Keratinocyte (primary cell): ENCODE data around the gene SPATA31C1. TPM values are rescaled to one million over a fixed set of nuclear protein-coding genes. Genes with fewer than 3 reads are reported as not detected.
"Not testable (repeated sequence)": the region's sequence is repeated elsewhere in the genome, so short reads cannot be mapped to it uniquely, and the experiment has no call there.

Experiments used
- DNase-seq: peaks from one replicate; pipeline ENCODE4 v3.0.0-alpha.2; 2011; ENCODE audit warnings: low read depth, missing footprints, low spot score
- FAIRE-seq: peaks from 2 replicates; lab custom pipeline; 2011; peaks lifted over from hg19 to GRCh38; lab: Jason Lieb, UNC
- H2AFZ ChIP-seq: 2 replicates; pipeline ENCODE4 v1.6.0; 2012; ENCODE audit warnings: low read length, control low read depth, inconsistent platforms; ENCODE audit not compliant: control insufficient read depth
- H3K27ac ChIP-seq: 2 replicates; pipeline ENCODE4 v1.5.1; 2011; ENCODE audit warnings: low read length; ENCODE audit not compliant: control insufficient read depth, insufficient read depth
- H3K27me3 ChIP-seq: 3 replicates; pipeline ENCODE4 v1.6.0; 2011; ENCODE audit warnings: low read length; ENCODE audit not compliant: control insufficient read depth, insufficient read depth; ENCODE audit errors: extremely low read depth
- H3K36me3 ChIP-seq, 2 experiments: 2 replicates in 1 of 2; 3 replicates in 1 of 2; pipeline ENCODE4 v1.5.1; 2011; ENCODE audit warnings: low read length in 2 of 2, mild to moderate bottlenecking in 1 of 2; ENCODE audit not compliant: control insufficient read depth in 2 of 2, insufficient read depth in 2 of 2; ENCODE audit errors: extremely low read depth in 1 of 2
- H3K4me1 ChIP-seq: 3 replicates; pipeline ENCODE4 v1.5.1; 2011; ENCODE audit warnings: low read length; ENCODE audit not compliant: control insufficient read depth, insufficient read depth; ENCODE audit errors: extremely low read depth
- H3K4me2 ChIP-seq: 3 replicates; pipeline ENCODE4 v1.6.0; 2011; ENCODE audit warnings: low read depth, low read length; ENCODE audit not compliant: control insufficient read depth, insufficient read depth; ENCODE audit errors: extremely low read depth
- H3K4me3 ChIP-seq, 3 experiments: fragments of 200-600 bp in 1 of 3; sonication (generic) in 1 of 3; 2 replicates in 2 of 3; 3 replicates in 1 of 3; pipeline ENCODE4 v1.5.1; 2011 to 2016; ENCODE audit warnings: low read length in 3 of 3, mild to moderate bottlenecking in 3 of 3, control low read depth in 2 of 3, inconsistent platforms in 1 of 3, low read depth in 1 of 3, mixed read lengths in 1 of 3, mixed run types in 1 of 3, moderate library complexity in 1 of 3; ENCODE audit not compliant: control insufficient read depth in 2 of 3, insufficient read depth in 2 of 3; ENCODE audit errors: extremely low read depth in 1 of 3
- H3K79me2 ChIP-seq: 2 replicates; pipeline ENCODE4 v1.6.0; 2012; ENCODE audit warnings: low read length; ENCODE audit not compliant: control insufficient read depth, insufficient read depth
- H3K9ac ChIP-seq: 3 replicates; pipeline ENCODE4 v1.6.0; 2011; ENCODE audit warnings: low read length; ENCODE audit not compliant: control insufficient read depth, insufficient read depth; ENCODE audit errors: extremely low read depth
- H3K9me1 ChIP-seq: 3 replicates; pipeline ENCODE4 v1.6.0; 2011; ENCODE audit warnings: low read length; ENCODE audit not compliant: control insufficient read depth, insufficient read depth; ENCODE audit errors: extremely low read depth
- H3K9me3 ChIP-seq: 2 replicates; pipeline ENCODE4 v1.5.1; 2012; ENCODE audit warnings: low read depth, low read length; ENCODE audit not compliant: control insufficient read depth
- H4K20me1 ChIP-seq: 3 replicates; pipeline ENCODE4 v1.6.0; 2011; ENCODE audit warnings: low read length; ENCODE audit not compliant: control insufficient read depth, insufficient read depth; ENCODE audit errors: extremely low read depth
- dilution Hi-C: fragments of 300-500 bp; cut with MboI; formaldehyde crosslinking; loops from one replicate; pipeline ENCODE4 v1.7.0; 2020; ENCODE audit warnings: low sequenced_read_pairs; ENCODE audit not compliant: extremely low pct_ligation_motif_present
- polyA plus RNA-seq, 5 experiments: library from polyadenylated mRNA; depleted of rRNA in 3 of 5; stranded (reverse) in 3 of 5; stranded (forward) in 1 of 5; unstranded in 1 of 5; fragments of >200 nt; gene quantifications; 1 replicate in 1 of 5; 2 replicates in 3 of 5; 3 replicates in 1 of 5; pipeline versions ENCODE4 v1.2.1 to v1.2.3, GENCODE V29; 2011 to 2012; ENCODE audit warnings: missing spikeins in 2 of 5, low read depth in 1 of 5, low replicate concordance in 1 of 5

The SPATA31C1 gene
- polyA plus RNA-seq, 1 donor (not counting 4 experiments of a cell fraction or from before 2014, with no cell fraction given) = not detected

DNA sequence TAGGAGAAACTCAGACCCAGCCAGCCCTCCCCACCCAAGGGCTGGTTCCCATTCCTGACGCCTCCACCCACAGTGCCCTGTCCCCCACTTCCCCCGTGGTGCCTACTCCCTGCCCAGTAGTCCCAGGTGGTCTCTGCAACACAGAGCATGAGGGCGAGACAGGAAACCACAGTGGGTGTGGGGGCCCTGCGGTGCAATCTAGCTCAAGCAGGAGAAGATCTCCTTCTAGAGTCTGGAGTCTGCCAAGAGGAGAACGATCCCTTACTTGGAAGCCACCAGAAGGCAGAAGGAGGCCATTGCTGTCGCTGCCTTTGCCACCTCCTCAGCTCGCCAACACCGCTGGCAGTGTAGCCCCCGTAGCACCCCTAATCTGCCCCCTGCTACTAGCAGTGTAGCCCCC is 20.2 kb downstream of the SPATA31C1 start:
- H4K20me1 ChIP-seq, H2AFZ ChIP-seq, FAIRE-seq, H3K36me3 ChIP-seq, H3K4me3 ChIP-seq, H3K4me1 ChIP-seq, dilution Hi-C loops, H3K9me1 ChIP-seq, H3K9ac ChIP-seq, H3K9me3 ChIP-seq, H3K4me2 ChIP-seq, DNase-seq, H3K27ac ChIP-seq, H3K27me3 ChIP-seq, H3K79me2 ChIP-seq: not testable (repeated sequence)

GRCh38 chr9:87938336-87938735 is 20.6 kb downstream of the SPATA31C1 start:
- H3K9me3 ChIP-seq, FAIRE-seq, H3K36me3 ChIP-seq, DNase-seq, H3K9ac ChIP-seq, H2AFZ ChIP-seq, H4K20me1 ChIP-seq, H3K4me1 ChIP-seq, dilution Hi-C loops, H3K4me2 ChIP-seq, H3K9me1 ChIP-seq, H3K27ac ChIP-seq, H3K4me3 ChIP-seq, H3K79me2 ChIP-seq, H3K27me3 ChIP-seq: not testable (repeated sequence)

- H3K4me1 ChIP-seq, H4K20me1 ChIP-seq, H3K4me2 ChIP-seq, dilution Hi-C loops, FAIRE-seq, H3K27ac ChIP-seq, H2AFZ ChIP-seq, H3K9me3 ChIP-seq, H3K79me2 ChIP-seq, H3K4me3 ChIP-seq, H3K9ac ChIP-seq, DNase-seq, H3K9me1 ChIP-seq, H3K27me3 ChIP-seq, H3K36me3 ChIP-seq: not testable (repeated sequence)
Observed at GRCh38 chr9:87939096-87939495, 21.3 kb downstream of the SPATA31C1 start.
